ENCODE data around the gene PCCA.

- TF ChIP-seq CTCF (IDR thresholded peaks at IDR 0.05) (no peak), ZFP36 (IDR thresholded peaks at IDR 0.05; ENCODE audit: borderline replicate concordance, partially characterized antibody) (no peak)
Observed at GRCh38 chr13:100195568-100195967, 106.7 kb downstream of the PCCA start.

Measured in A549 (cell line).